Fibroblast of lung (primary cell): Measurements from ENCODE around the gene BCAS1. TPM values are rescaled to one million over a fixed set of nuclear protein-coding genes. Genes with fewer than 3 reads are reported as not detected.

Source experiments
- DNase-seq, 2 donors: peaks; one replicate each; pipeline versions ENCODE4 v3.0.0 to v3.0.0-alpha.2; 2010; ENCODE audit warnings: low read depth in 2 of 2
- H2AFZ ChIP-seq: 2 replicates; pipeline ENCODE4 v1.5.1; 2012; ENCODE audit warnings: low read length, control low read depth, inconsistent platforms
- H3K27ac ChIP-seq: 2 replicates; pipeline ENCODE4 v1.5.1; 2011; ENCODE audit warnings: low read length, control low read depth; ENCODE audit not compliant: insufficient read depth
- H3K27me3 ChIP-seq: 2 replicates; pipeline ENCODE4 v1.5.1; 2011; ENCODE audit warnings: mild to moderate bottlenecking, low read length; ENCODE audit not compliant: control insufficient read depth, insufficient read depth
- H3K36me3 ChIP-seq: 2 replicates; pipeline ENCODE4 v1.5.1; 2011; ENCODE audit warnings: low read length; ENCODE audit not compliant: control insufficient read depth, insufficient read depth
- H3K4me1 ChIP-seq: 2 replicates; pipeline ENCODE4 v1.5.1; 2011; ENCODE audit warnings: low read length; ENCODE audit not compliant: control insufficient read depth, insufficient read depth; ENCODE audit errors: extremely low read depth
- H3K4me2 ChIP-seq: 2 replicates; pipeline ENCODE4 v1.5.1; 2011; ENCODE audit warnings: low read length, control low read depth; ENCODE audit not compliant: insufficient read depth; ENCODE audit errors: extremely low read depth
- H3K4me3 ChIP-seq, 4 experiments: fragments of 200-600 bp in 1 of 4; sonication (generic) in 1 of 4; replicated peaks in 1 of 4; 2 replicates each; pipeline ENCODE4 v1.5.1; 2011 to 2016; ENCODE audit warnings: low read length in 4 of 4, low read depth in 3 of 4, mild to moderate bottlenecking in 3 of 4, control low read depth in 2 of 4, inconsistent platforms in 1 of 4, mixed read lengths in 1 of 4; ENCODE audit not compliant: insufficient read depth in 1 of 4; ENCODE audit errors: control extremely low read depth in 1 of 4
- H3K79me2 ChIP-seq: 2 replicates; pipeline ENCODE4 v1.5.1; 2012; ENCODE audit warnings: mild to moderate bottlenecking, low read length, inconsistent platforms; ENCODE audit not compliant: control insufficient read depth, insufficient read depth
- H3K9ac ChIP-seq: 2 replicates; pipeline ENCODE4 v1.5.1; 2011; ENCODE audit warnings: mild to moderate bottlenecking, low read length, control low read depth; ENCODE audit not compliant: insufficient read depth
- H3K9me3 ChIP-seq: 2 replicates; pipeline ENCODE4 v1.5.1; 2012; ENCODE audit warnings: low read depth, low read length; ENCODE audit not compliant: control insufficient read depth, insufficient read depth
- H4K20me1 ChIP-seq: 2 replicates; pipeline ENCODE4 v1.5.1; 2011; ENCODE audit warnings: low read length; ENCODE audit not compliant: control insufficient read depth, insufficient read depth; ENCODE audit errors: extremely low read depth
- CTCF ChIP-seq, 2 donors: IDR thresholded peaks in 1 of 2; conservative IDR thresholded peaks in 1 of 2; 1 replicate in 1 of 2; 2 replicates in 1 of 2; pipeline ENCODE4 v1.5.1; 2011 to 2012; ENCODE audit warnings: low read length in 2 of 2, control low read depth in 1 of 2, inconsistent platforms in 1 of 2, low read depth in 1 of 2, mild to moderate bottlenecking in 1 of 2
- EZH2 ChIP-seq: IDR thresholded peaks from 2 replicates; pipeline ENCODE4 v1.5.1; 2012; ENCODE audit warnings: low read length, control low read depth, mild to moderate bottlenecking; ENCODE audit errors: missing control alignments
- polyA plus RNA-seq, 2 donors: library from polyadenylated mRNA; depleted of rRNA in 1 of 2; stranded (reverse) in 1 of 2; unstranded in 1 of 2; fragments of >200 nt; gene quantifications; 2 replicates each; pipeline ENCODE4 v1.2.1, GENCODE V29; 2011 to 2012; ENCODE audit warnings: missing spikeins in 1 of 2
- total RNA-seq: library from RNA; depleted of rRNA; stranded (reverse); fragments of >200 nt; gene quantifications from 2 replicates; pipeline ENCODE4 v1.2.1, GENCODE V29; 2014

The BCAS1 gene
- total and polyA plus RNA-seq, 2 donors (not counting 1 experiment from before 2014, with no cell fraction given), result 0.17 TPM; not detected in 1

GRCh38 chr20:53947501-53948195, 122.7 kb downstream of the BCAS1 start:
- no peak overlapping the region for H2AFZ ChIP-seq
- no peak overlapping the region for H3K27ac ChIP-seq
- no peaks in the 10 kb centered on the region for H3K79me2 ChIP-seq
- H3K4me3 ChIP-seq, result no peak overlapping the region
- DNase-seq, result no peak
- H3K9me3 ChIP-seq, result no peaks in the 10 kb centered on the region
- peaks cover 12% of the 10 kb centered on the region for H3K4me1 ChIP-seq
- H4K20me1 ChIP-seq, result no peaks in the 10 kb centered on the region
- no peak overlapping the region for H3K4me2 ChIP-seq
- H3K36me3 ChIP-seq, result no peaks in the 10 kb centered on the region
- H3K27me3 ChIP-seq, result no peaks in the 10 kb centered on the region
- TF ChIP-seq EZH2 (no peak), CTCF (conservative IDR thresholded peaks at IDR 0.05 in 1 of 2, IDR thresholded peaks at IDR 0.05 in 1 of 2; ENCODE audit: low read depth in 1 of 2, low read length in 2 of 2) (no peak)
- H3K9ac ChIP-seq, result no peak overlapping the region

GRCh38 chr20:53946106-53946505, 124.3 kb downstream of the BCAS1 start:
- Histone ChIP-seq H3K4me1 (peaks cover 12% of the 10 kb centered on the region), H3K4me2 (no peak overlapping the region), H3K9ac (no peak overlapping the region), H2AFZ (no peak overlapping the region), H3K27ac (no peak overlapping the region), H3K36me3 (no peaks in the 10 kb centered on the region), H3K27me3 (no peaks in the 10 kb centered on the region), H3K4me3 (no peak overlapping the region), H3K9me3 (no peaks in the 10 kb centered on the region), H4K20me1 (no peaks in the 10 kb centered on the region), H3K79me2 (no peaks in the 10 kb centered on the region)
- DNase-seq, result no peak
- TF ChIP-seq CTCF (conservative IDR thresholded peaks at IDR 0.05 in 1 of 2, IDR thresholded peaks at IDR 0.05 in 1 of 2; ENCODE audit: low read depth in 1 of 2, low read length in 2 of 2), result no peak
- TF ChIP-seq EZH2, result no peak

- Histone ChIP-seq H3K27me3 (no peaks in the 10 kb centered on the region), H2AFZ (no peak overlapping the region), H3K9ac (no peak overlapping the region), H3K9me3 (no peaks in the 10 kb centered on the region), H3K4me2 (no peak overlapping the region), H3K4me3 (no peak overlapping the region), H3K36me3 (no peaks in the 10 kb centered on the region), H3K27ac (no peak overlapping the region), H4K20me1 (no peaks in the 10 kb centered on the region), H3K4me1 (peaks cover 14% of the 10 kb centered on the region), H3K79me2 (no peaks in the 10 kb centered on the region)
- no peak for DNase-seq
- TF ChIP-seq EZH2 (no peak), CTCF (conservative IDR thresholded peaks at IDR 0.05 in 1 of 2, IDR thresholded peaks at IDR 0.05 in 1 of 2; ENCODE audit: low read depth in 1 of 2, low read length in 2 of 2) (no peak)
Observed at GRCh38 chr20:53945478-53945877, 124.9 kb downstream of the BCAS1 start.
